CD4-positive, alpha-beta T cell treated with Interleukin-12 subunit alpha and Interleukin-12 subunit beta, for 1 hour (primary cell): ENCODE data around the gene SENP5.
"Not testable (repeated sequence)": the region's sequence is repeated elsewhere in the genome, so short reads cannot be mapped to it uniquely, and the experiment has no call there.

Source experiments
- DNase-seq: peaks from one replicate; pipeline ENCODE4 v3.0.0-alpha.2; 2020

Gene SENP5

DNA sequence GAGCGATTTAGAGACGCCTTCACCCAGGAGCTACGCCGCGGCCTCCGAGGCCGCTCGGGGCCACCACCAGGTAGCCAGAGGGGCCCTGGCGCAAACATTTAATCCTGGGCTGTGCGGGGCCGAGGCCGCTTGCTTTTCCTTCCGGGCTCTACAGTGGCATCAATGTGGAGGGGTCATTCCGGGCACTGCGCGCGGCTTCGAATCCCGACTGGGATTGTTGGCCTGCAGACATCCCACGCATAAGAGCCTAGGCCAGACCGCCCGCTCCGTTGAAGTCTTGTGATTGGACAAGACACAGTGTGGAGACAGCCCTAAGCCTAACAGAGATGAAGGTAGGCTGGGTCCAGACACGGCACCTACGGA is 75.2 kb downstream of the SENP5 start:
- DNase-seq = peak; percentile 28

DNA sequence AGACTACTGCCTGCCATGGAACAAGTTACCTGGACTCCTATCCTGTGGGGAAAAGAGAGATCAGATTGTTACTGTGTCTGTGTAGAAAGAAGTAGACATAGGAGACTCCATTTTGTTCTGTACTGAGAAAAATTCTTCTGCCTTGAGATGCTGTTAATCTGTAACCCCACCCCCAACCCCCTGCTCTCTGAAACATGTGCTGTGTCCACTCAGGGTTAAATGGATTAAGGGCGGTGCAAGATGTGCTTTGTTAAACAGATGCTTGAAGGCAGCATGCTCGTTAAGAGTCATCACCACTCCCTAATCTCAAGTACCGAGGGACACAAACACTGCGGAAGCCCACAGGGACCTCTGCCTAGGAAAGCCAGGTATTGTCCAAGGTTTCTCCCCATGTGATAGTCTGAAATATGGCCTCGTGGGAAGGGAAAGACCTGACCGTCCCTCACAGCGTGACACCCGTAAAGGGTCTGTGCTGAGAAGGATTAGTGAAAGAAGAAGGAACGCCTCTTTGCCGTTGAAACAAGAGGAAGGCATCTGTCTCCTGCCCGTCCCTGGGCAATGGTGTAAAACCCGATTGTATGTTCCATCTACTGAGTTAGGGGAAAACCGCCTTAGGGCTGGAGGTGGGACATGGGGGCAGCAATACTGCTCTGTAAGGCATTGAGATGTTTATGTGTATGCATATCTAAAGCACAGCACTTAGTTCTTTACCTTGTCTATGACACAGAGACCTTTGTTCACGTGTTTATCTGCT is 76.5 kb downstream of the SENP5 start:
- not testable (repeated sequence) for DNase-seq

DNA sequence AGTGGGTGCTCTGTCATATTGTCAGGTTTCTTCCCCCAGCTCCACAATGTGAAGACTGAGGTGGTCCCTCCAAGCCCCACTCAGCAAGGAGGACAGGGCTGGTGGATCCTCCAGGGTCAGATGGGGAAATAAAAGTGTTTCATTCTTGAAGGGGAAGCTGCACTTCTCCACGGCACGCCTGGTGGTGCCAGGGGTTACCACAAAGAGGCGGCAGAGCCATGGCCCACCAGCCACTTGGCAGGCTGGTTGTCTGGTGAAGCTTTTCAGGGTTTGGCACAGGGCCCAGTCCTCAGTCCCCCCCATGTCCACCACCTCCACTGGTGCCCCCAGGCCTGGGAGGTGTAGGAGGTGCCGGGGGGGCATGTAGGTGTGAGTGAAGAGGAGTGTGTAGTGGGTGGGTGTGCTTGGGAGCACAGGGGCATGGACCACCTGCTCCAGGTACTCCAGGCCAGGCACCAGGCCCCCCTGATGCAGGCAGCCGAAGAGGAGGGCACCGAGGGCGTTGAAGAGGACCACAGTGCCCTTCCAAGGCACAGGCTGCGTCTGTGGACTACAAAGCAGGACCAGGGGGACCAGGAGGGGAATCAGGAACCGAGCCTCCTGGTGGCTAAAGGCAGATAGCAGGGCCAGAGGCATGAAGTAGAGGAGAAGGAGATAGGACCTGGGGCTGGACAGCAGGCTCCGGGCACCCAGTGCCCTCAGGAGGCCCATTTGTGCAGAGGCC is 79.6 kb downstream of the SENP5 start:
- DNase-seq = no peak

DNA sequence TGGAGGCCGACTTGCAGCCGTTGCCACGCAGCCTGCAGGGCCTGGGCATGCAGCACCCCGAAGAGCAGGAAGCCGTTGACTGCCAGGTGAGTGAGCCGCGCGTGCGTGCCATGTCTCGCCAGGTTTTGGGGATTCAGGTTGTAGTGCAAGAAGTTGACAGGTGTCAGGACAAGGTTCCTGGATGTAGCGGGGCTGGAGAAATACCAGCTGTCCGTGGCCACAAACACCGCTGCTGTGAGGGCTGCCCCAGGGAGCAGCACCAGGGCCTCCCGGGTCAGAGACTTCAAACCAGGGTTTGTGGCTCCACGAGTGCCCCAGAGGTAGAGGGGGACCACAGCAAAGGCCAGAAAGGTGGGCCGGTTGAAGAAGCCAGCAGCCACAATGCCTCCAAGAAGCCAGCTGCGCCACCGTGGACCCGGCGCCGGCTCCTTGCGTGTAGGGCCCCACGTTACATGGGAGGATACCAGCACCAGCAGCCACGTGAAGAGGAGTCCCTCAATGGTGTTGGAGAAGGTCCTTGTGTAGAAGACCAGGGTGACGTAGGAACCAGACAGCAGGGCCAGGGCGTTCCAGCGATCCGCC is 80.2 kb downstream of the SENP5 start:
- DNase-seq = no peak

DNA sequence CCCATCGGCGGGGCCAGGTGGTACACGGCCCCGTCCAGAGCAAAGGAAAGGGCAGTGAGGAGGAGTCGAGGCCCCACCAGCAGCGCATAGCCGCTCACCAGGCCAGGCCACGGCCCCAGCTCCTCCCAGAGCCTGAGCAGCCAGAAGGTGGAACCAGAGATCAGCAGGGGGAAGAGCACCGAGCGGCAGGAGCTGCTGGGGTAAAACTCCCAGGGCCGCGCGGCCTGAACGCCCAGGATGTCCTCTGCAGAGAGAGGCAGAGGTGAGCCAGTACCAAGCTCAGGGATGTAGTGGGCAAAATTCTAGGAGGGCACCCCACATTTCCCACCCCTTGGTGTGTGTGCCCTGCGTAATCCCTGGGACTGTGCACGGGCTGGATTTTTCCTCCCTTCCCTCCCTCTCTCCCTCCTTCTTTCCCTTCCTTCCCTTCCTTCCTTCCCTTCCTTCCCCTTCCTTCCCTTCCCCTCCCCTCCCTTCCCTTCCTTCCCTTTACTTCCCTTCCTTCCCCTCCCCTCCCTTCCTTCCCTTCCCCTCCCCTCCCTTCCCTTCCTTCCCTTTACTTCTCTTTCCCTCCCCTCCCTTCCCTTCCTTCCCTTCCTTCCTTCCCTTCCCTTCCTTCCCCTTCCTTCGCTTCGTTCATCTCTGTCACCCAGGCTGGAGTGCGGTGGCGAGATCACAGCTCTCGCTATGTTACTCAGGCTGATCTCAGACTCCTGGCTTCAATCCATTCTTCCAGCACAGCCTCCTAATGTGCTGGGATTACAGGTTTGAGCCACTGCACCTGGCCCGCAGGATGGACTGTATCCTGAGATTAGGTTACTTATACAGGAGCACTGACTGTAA is 80.9 kb downstream of the SENP5 start:
- no peak for DNase-seq

DNA sequence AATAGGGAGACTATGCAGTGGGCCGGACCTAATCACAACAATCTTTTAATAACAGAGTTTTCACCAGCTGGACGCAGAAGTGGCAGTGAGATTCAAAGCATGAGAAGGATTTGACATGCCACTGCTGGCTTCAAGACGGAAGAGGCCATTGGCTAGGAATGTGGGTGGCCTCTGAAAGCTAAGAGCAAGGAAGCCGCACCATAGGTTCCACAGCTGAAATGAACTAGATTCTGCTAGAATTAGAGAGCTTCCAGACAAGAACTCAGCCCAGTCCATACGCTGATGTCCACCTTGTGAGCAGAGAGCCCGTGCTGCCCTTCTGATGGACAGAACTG is 81.5 kb downstream of the SENP5 start:
- no peak for DNase-seq

DNA sequence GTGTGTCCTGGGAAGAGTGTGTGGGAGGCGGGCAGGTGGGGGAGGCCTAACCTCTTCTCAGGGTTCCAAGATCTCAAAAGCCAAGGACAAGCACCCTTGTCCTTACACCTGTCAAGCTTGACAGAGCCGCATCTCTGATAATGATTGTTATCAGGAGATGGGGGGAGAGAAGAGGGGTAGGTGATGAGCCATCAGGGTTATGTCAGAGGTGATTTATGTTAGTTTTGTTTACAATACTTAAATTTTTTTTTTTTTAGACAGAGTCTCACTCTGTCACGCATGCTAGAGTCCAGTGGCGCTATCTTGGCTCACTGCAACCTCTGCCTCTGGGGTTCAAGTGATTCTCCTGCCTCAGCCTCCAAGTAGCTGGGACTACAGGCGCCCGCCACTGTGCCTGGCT is 82.0 kb downstream of the SENP5 start:
- DNase-seq = no peak

DNA sequence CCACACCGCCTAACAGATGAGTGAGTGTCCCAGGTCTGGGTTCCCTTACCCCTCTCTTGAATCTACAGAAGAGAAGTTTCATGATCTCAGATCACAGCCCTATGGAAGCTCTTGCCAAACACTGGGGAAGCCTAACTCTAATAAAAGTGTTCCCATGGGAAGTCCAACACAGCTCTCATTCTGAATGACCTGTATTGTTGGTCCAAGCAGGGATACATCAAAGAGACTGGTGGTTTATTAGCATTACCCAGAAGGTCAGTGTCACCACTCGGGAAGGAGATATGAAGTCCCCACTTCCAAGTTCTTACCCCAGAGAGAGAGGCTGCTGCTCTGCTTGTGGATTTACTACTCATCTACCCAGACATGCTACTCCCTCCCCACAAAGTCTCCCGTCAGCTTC is 83.7 kb downstream of the SENP5 start:
- no peak for DNase-seq

DNA sequence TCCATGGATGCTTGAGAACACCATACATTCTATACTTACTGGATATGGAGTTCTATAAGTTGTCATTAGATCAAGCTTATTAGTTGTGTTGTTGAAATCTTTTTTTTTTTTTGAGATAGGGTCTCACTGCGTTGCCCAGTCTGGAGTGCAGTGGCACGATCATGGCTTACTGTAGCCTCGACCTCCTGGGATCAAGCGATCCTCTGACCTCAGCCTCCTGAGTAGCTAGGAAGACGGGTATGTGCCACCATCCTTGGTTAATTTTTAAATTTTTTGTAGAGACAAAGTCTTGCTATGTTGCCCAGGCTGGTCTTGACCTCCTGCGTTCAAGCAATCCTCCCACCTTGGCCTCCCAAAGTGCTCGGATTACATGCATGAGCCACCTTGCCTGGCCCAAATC is 87.1 kb downstream of the SENP5 start:
- DNase-seq = no peak

DNA sequence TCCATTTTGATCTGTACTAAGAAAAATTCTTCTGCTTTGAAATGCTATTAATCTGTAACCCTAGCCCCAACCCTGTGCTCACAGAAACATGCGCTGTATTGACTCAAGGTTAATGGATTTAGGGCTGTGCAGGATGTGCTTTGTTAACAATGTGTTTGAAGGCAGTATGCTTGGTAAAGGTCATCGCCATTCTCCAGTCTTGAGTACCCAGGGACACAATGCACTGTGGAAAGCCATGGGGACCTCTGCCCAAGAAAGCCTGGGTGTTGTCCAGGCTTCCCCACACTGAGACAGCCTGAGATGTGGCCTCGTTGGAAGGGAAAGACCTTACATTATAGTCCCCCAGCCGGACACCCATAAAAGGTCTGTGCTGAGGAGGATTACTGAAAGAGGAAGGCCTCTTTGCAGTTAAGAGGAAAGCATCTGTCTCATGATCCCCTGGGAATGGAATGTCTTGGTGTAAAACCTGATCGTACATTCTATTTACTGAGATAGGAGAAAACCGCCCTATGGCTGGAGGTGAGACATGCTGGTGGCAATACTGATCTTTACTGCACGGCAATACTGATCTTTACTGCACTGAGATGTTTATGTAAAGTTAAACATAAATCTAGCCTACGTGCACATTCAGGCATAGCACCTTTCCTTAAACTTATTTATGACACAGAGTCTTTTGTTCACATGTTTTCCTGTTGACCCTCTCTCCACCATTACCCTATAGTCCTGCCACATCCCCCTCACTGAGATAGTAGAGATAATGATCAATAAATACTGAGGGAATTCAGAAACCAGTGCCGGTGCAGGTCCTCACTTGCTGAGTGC is 94.6 kb downstream of the SENP5 start:
- DNase-seq = no peak

DNA sequence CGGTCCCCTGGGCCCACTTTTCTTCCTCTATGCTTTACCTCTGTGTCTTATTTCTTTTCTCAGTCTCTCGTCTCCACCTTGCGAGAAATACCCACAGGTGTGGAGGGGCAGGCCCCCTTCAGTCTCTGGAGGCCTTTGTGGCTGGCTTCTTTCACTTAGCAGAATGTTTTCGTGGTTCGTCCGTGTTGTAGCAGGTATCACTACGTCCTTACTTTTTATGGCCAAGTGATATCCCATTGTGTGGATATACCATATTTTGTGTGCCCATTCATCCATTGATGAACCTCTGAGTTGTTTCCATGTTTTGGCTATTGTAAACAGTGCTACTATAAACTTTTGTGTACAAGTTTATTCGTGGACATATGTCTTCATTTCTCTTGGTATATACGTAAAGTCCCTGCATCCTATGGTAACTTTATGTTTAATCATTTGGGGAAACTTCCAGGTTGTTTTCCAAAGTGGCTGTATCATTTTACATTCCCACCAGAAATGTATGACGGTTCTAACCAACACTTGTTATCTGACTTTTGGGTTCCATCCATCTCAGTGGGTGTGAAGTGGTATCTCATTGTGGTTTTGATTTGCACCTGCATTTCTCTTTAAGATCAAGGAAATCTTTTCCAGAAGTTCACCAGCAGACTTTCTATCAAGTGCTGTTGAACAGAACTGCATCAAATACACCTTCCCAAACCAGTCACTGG is 95.4 kb downstream of the SENP5 start:
- no peak for DNase-seq

DNA sequence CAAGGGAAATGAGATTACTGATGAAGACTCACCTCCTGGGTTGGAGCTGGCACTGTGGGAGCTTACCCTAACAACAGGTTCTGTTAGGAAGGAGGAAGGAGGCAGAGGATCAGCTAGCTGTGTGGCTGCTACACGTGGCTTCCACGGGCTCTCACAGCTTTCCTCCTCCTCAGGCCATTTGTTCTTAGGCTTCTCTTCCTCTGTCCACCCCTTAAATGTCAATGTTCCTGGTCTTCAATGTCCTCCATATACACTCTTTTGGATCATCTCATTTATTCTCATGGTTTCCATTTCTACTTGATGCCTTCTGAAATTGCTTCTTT is 95.9 kb downstream of the SENP5 start:
- DNase-seq = no peak

DNA sequence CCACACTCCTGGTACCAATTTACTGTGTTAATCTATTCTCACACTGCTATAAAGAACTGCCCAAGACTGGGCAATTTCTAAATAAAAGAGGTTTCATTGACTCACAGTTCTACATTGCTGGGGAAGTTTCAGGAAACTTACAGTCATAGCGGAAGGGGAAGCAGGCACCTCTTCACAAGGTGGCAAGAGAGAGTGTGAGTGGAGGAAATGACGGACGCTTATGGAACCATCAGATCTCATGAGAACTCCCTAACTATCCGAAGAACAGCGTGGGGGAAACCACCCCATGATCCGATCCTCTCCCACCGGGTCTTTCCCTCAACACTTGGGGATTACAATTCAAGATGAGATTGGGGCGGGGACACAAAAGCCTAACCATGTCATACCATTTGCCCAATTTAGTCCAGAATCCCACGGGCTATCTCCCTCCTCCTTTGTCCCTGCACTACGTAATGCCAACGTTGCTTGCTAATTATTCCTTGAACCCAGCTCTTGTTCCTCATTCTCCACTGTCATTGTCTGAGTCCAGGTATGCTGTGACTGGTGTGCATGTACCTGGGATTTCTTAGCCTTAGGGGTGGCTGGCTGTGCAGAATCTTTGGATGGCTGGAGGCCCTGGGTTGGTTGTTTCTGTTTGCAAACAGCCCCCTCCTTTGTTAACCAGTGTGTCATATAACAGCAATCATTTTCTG is 97.5 kb downstream of the SENP5 start:
- DNase-seq = no peak

DNA sequence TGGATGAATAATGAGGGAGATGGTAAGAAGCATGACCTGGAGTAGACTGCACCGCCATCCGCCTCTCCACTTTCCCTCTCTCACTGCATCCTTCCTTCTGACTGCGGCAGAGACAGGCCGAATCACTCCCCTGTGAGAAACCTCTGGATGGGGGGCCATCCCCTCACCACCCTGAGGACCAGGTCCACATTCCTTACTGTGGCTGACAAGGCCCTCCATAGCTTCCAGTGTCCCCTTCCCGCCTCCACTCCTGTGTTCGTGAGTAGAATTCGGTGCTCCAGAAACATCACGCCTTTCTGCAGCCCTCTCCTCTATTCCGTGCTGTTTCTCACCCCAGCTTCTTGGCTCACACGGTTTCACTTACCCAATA is 98.1 kb downstream of the SENP5 start:
- DNase-seq = no peak

DNA sequence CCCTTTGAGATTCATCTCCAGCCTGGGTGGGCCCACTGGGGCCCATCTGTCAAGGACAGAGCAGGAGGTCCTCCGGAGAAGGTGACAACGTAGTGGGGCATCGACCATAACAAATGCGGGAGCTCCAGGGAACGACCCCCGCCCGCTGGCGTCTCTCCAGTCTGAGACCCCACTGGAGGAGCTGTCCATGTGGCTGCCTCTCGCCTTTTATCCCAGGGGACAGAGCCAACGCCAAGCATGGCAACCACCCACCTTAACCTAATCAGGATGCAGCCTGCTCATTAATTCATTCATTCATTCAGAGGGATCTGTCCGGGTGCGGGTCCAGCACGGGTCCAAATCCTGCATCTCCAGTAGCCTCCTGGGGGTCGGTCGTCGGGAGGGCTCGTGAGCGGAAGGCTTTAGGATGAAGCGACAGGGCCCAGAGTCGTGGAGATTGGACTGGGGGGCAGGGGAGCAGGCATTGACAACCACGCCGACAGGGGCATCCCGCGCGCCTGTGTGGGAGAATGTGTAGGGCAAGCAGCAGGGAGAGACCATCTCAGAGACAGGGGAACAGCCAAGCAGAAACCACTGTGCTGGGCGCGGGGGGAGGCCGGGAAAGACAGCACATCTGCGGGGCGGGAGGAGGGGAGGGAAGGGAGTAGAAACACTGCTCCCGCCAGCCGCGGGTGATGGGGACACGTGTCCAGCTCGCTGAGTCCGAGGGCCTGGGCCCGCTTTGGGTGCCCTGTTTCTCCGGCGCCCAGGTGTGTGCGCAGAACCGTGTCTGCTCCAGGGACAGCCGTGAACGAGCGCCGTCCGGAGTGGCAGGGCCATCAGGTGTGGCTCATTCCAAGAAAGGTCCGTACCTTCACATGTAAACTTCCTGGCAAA is 99.0 kb downstream of the SENP5 start:
- DNase-seq = no peak

DNA sequence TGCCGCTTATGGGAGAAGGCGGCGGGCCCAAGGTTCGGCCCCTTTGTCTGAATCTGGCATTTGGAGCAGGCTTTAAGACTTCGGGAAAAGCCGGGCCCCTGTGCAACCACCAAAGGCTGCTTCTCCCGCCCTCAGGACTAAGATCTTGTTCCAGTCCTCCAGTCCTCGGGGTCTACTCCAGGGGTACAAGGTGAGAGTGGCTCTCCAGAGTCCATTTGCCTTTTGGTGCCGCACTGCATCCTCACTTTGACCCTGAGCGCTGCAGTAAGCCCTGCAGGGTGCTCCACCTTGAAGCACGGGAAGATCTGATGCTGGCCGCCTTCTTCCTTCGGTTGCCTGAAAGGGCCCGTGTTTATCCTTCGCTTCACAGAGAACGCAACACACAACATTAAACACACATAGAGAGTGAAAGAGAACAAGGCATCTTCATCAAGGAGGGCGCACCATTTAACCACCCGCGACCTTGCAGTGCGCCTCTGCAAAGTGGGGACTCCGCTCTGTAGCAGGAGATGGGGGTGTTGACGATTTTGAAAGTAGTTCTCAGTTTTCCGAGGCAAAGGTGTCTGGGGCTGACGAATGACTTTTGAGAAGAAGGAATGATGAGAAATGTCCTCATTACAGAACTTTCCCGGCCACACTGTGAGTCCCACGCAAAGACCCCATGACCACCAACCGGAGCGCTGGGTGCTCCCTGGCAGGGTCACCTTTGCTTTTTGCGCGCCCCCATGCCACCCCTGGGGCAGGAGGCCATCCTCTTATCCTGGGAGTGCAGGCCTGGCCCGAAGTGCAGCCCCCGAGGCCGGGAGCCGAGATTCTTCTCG is 99.9 kb downstream of the SENP5 start:
- DNase-seq = no peak

DNA sequence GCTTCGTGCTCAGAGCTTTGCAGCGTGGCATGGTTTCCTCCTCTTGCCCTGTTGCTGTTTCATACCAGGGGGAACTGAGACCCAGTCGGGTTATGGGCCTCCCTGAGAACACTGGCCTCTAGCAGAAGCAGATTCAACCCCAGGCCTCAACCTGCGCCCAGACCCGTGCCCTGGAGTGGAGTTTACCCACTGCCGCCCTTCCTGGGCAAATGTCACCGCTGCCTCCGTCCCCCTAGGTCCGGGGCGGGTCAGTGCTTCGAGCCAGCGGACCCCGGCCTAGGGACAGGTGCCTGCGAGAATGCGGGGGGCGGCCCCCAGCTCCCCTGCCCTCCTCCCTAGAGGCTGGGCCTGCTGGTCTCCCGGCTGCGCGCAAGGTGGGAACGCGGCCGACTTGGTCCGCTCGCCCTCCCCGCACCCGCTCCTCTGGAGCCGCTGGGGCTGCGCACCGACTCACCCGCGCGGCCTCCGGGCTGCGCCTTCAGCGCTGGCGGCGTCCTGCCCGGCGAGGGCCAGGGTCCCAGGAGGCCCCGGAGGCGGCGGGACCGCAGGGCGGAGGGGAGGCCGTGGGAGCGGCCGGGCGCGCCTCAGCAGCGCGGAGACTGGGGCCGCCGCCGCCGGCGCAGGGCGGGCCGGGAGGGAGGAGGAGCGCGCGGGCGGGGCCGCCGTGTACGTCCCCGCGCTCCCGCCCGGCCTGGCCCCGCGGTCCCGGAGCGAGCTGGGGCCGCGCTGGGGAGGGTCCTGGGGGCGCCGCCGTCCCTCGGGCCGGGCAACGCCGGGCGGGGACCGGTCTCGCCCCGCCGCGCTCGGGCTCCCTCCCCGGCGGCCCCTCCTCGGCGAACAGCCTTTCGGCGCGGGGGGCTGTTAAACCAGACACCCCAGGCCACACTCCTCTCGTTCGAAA is 100.8 kb downstream of the SENP5 start, which contains the start of gene PIGZ:
Gene PIGZ (minus strand): TSS at position 601 of the 901 bp plus-strand sequence. CDS start 16,802 bp downstream, outside the sequence.
- DNase-seq = peak; percentile 35

DNA sequence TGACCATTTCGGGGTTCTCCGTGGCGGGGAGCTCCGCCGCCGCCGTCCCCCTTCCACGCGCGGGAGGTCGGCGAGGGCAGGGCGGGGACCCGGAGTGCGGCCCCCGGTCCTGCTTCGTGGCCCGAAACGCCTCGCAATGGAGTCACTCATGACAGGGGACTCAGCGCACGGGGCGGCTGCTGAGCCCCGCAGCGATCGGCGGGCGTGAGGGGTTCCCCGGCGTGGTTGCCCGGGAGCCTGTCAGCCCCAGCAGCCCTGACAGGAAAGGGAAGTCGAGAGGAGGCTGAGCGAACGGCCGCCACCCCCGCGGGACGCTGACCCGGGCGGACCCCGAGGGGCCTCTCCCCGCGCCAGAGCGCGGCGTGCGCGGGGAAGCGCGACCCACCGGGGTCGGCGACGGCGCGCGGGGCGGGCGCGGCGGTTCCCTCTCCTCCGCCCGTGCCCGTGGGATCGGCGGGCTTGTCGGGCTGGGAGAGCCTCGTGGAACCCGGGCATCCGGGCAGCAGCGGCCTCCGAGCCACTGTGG is 101.5 kb downstream of the SENP5 start:
- peak; percentile 38 for DNase-seq
